HepG2 (cell line): ENCODE results near the gene TMEM145.

Experiments
- EP300 ChIP-seq, 3 experiments: sonication (generic) in 1 of 3; formaldehyde crosslinking in 1 of 3; IDR thresholded peaks; 2 replicates each; pipeline versions ENCODE4 v1.5.1 to v1.6.1; 2011 to 2020; ENCODE audit warnings: low read depth in 2 of 3, low read length in 2 of 3, borderline replicate concordance in 1 of 3, improper control_type of control experiment in 1 of 3, mild to moderate bottlenecking in 1 of 3, missing genetic modification reagents in 1 of 3, moderate library complexity in 1 of 3
- FOSL1 ChIP-seq: sonication (generic); formaldehyde crosslinking; IDR thresholded peaks from 2 replicates; pipeline ENCODE4 v1.9.0; 2021; ENCODE audit warnings: missing genetic modification reagents, borderline replicate concordance
- NONO ChIP-seq, 2 experiments: fragments of 450-650 bp in 1 of 2; sonication (generic) in 1 of 2; formaldehyde crosslinking in 1 of 2; IDR thresholded peaks in 1 of 2; conservative IDR thresholded peaks in 1 of 2; 2 replicates each; pipeline versions ENCODE4 v1.6.1 to v1.8.0; 2017 to 2022; ENCODE audit warnings: mild to moderate bottlenecking in 1 of 2, missing genetic modification reagents in 1 of 2, moderate library complexity in 1 of 2
- POLR2AphosphoS2 ChIP-seq: IDR thresholded peaks from 2 replicates; pipeline ENCODE4 v1.6.1; 2011; ENCODE audit warnings: low read depth, low read length, improper control_type of control experiment
- SP5 ChIP-seq: IDR thresholded peaks from 2 replicates; pipeline ENCODE4 v1.6.1; 2016; ENCODE audit warnings: low read depth, borderline replicate concordance
- ZNF263 ChIP-seq: sonication (generic); formaldehyde crosslinking; IDR thresholded peaks from 2 replicates; pipeline ENCODE4 v1.4.0; 2020; ENCODE audit warnings: missing genetic modification reagents
- TF ChIP-seq, protein P1 (sequence below), 2 experiments: fragments of 450-650 bp in 1 of 2; sonication (generic) in 1 of 2; formaldehyde crosslinking; IDR thresholded peaks; 2 replicates each; pipeline versions ENCODE4 v1.5.0 to v1.8.0; 2020 to 2022; ENCODE audit warnings: mild to moderate bottlenecking in 1 of 2, missing genetic modification reagents in 1 of 2
- TF ChIP-seq, protein P2 (sequence below): sonication (generic); formaldehyde crosslinking; IDR thresholded peaks from 2 replicates; pipeline ENCODE4 v1.5.0; 2020; ENCODE audit warnings: mild to moderate bottlenecking, missing genetic modification reagents, moderate library complexity
- TF ChIP-seq, protein P3 (sequence below): fragments of 450-650 bp; IDR thresholded peaks from 2 replicates; pipeline ENCODE4 v1.6.1; 2017; ENCODE audit warnings: mild to moderate bottlenecking

DNA sequence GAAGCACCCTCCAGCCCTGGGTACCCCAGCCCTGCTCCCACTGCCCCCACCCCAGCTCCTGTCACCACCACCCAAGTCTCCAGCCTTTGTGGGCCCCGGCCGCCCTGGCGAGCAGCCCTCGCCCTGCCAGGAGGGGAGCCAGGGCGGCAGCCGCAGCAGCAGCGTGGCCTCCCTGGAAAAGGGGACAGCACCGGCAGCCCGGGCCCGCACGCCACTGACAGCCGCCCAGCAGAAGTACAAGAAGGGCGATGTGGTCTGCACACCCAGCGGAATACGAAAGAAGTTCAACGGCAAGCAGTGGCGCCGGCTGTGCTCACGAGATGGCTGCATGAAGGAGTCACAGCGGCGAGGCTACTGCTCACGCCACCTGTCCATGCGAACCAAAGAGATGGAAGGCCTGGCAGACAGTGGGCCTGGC lies 40.1 kb upstream of the TMEM145 start:
- no peak for TF ChIP-seq POLR2AphosphoS2
- no peak for TF ChIP-seq NONO (IDR thresholded peaks at IDR 0.05)
- TF ChIP-seq NONO (CRISPR knock-in tag; conservative IDR thresholded peaks at IDR 0.05): no peak
- TF ChIP-seq, protein P1, sequence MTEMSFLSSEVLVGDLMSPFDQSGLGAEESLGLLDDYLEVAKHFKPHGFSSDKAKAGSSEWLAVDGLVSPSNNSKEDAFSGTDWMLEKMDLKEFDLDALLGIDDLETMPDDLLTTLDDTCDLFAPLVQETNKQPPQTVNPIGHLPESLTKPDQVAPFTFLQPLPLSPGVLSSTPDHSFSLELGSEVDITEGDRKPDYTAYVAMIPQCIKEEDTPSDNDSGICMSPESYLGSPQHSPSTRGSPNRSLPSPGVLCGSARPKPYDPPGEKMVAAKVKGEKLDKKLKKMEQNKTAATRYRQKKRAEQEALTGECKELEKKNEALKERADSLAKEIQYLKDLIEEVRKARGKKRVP (CRISPR knock-in tag; IDR thresholded peaks at IDR 0.05): no peak
- TF ChIP-seq SP5: no peak
- TF ChIP-seq, protein P2, sequence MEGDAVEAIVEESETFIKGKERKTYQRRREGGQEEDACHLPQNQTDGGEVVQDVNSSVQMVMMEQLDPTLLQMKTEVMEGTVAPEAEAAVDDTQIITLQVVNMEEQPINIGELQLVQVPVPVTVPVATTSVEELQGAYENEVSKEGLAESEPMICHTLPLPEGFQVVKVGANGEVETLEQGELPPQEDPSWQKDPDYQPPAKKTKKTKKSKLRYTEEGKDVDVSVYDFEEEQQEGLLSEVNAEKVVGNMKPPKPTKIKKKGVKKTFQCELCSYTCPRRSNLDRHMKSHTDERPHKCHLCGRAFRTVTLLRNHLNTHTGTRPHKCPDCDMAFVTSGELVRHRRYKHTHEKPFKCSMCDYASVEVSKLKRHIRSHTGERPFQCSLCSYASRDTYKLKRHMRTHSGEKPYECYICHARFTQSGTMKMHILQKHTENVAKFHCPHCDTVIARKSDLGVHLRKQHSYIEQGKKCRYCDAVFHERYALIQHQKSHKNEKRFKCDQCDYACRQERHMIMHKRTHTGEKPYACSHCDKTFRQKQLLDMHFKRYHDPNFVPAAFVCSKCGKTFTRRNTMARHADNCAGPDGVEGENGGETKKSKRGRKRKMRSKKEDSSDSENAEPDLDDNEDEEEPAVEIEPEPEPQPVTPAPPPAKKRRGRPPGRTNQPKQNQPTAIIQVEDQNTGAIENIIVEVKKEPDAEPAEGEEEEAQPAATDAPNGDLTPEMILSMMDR (CRISPR knock-in tag): no peak
- no peak for TF ChIP-seq FOSL1 (CRISPR knock-in tag)
- no peak for TF ChIP-seq ZNF263 (CRISPR knock-in tag)
- TF ChIP-seq EP300 (IDR thresholded peaks at IDR 0.05; ENCODE audit: low read depth in 2 of 2, low read length in 2 of 2): no peak
- no peak for TF ChIP-seq EP300 (CRISPR knock-in tag; IDR thresholded peaks at IDR 0.05; ENCODE audit: borderline replicate concordance)
- TF ChIP-seq, protein P3, sequence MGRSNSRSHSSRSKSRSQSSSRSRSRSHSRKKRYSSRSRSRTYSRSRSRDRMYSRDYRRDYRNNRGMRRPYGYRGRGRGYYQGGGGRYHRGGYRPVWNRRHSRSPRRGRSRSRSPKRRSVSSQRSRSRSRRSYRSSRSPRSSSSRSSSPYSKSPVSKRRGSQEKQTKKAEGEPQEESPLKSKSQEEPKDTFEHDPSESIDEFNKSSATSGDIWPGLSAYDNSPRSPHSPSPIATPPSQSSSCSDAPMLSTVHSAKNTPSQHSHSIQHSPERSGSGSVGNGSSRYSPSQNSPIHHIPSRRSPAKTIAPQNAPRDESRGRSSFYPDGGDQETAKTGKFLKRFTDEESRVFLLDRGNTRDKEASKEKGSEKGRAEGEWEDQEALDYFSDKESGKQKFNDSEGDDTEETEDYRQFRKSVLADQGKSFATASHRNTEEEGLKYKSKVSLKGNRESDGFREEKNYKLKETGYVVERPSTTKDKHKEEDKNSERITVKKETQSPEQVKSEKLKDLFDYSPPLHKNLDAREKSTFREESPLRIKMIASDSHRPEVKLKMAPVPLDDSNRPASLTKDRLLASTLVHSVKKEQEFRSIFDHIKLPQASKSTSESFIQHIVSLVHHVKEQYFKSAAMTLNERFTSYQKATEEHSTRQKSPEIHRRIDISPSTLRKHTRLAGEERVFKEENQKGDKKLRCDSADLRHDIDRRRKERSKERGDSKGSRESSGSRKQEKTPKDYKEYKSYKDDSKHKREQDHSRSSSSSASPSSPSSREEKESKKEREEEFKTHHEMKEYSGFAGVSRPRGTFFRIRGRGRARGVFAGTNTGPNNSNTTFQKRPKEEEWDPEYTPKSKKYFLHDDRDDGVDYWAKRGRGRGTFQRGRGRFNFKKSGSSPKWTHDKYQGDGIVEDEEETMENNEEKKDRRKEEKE: no peak
